ENCODE data around the gene TAMALIN.

Gene TAMALIN

DNA sequence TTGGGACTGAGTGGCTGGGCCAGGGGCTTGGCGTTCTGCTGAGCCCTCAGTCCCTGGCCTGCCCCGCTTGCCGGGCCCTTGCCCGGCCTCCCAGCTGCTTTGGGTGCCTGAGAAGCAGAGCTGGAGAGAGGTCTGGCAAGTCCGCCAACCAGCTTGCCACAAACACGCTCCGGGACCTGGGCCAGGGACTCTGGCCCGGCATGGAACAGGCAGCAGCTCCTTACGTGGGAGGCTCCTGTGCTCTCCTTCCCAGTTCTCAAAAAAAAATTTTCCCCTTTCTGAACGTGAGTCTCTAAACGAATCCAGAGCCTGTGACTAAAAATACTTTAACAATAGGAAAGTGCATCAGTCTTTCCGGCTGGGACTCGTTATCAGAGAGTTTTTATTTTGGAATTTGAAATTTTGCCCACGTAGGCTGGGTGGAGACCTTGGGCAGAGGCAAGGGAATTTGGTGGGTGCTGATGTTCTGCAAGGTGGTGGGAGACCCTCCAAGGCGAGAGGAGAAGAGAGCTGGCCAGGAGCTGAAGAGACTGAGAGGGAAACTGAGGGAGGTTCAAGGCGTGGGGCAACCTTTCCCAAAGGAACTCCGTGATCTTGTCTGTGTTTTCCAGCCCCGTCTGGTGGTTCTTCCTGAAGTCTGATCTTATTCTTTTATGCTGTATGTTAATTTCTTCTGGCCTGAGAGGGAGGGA lies 37.7 kb downstream of the TAMALIN start:
- Histone ChIP-seq H3K36me3 (peaks cover 0 to 10% (median 0%) of the 10 kb centered on the region in 3 donors), H3K27ac (peak overlapping the region; percentile 96), H3K4me3 (peak overlapping the region; percentile 44 to 53), H3K9me3 (no peaks in the 10 kb centered on the region), H3K27me3 (no peaks in the 10 kb centered on the region), H3K4me1 (peaks cover 0 to 68% (median 52%) of the 10 kb centered on the region in 4 donors)
- TF ChIP-seq CTCF (IDR thresholded peaks at IDR 0.05), result no peak
- peak; percentile 92 to 98 for DNase-seq
- intact Hi-C loops (cut with DNase I; ENCODE audit: low total_unique reads), result no loop called here

GRCh38 chr12:52045794-52046199 lies 39.1 kb downstream of the TAMALIN start:
- no peak for DNase-seq
- Histone ChIP-seq H3K4me1 (peaks cover 0 to 79% (median 65%) of the 10 kb centered on the region in 4 donors), H3K27ac (peak overlapping the region; percentile 96), H3K36me3 (peaks cover 0 to 10% (median 0%) of the 10 kb centered on the region in 3 donors), H3K9me3 (no peaks in the 10 kb centered on the region), H3K4me3 (peak overlapping the region in 1 of 2 donors; percentile 53), H3K27me3 (no peaks in the 10 kb centered on the region)
- no peak for TF ChIP-seq CTCF (IDR thresholded peaks at IDR 0.05)
- intact Hi-C loops (cut with DNase I; ENCODE audit: low total_unique reads), result no loop called here

DNA sequence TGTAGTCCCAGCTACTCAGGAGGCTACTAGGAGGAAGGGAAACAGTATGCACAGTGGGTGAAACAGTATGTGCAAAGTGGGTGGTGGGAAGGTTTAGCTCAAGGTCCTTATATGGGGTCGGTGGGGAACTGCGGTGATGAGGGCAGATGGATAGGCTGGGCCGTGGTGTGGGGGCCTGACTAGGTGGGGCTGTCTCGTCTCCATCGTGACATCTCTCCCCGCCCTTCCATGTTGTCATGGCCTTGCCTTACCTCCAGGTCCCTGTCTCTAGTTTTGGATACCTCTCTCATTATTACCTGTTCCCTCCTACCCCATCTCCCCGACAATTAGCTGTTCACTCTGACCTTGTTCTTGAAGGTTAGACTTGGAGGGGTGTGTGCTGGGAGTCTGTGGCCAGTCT lies 40.1 kb downstream of the TAMALIN start:
- Histone ChIP-seq H3K4me3 (no peak overlapping the region), H3K9me3 (no peaks in the 10 kb centered on the region), H3K27me3 (no peaks in the 10 kb centered on the region), H3K36me3 (peaks cover 0 to 10% (median 0%) of the 10 kb centered on the region in 3 donors), H3K27ac (peak overlapping the region in 1 of 2 donors; percentile 96), H3K4me1 (peaks cover 0 to 72% (median 58%) of the 10 kb centered on the region in 4 donors)
- intact Hi-C loops (cut with DNase I; ENCODE audit: low total_unique reads), result no loop called here
- TF ChIP-seq CTCF (IDR thresholded peaks at IDR 0.05), result no peak
- DNase-seq, result no peak

DNA sequence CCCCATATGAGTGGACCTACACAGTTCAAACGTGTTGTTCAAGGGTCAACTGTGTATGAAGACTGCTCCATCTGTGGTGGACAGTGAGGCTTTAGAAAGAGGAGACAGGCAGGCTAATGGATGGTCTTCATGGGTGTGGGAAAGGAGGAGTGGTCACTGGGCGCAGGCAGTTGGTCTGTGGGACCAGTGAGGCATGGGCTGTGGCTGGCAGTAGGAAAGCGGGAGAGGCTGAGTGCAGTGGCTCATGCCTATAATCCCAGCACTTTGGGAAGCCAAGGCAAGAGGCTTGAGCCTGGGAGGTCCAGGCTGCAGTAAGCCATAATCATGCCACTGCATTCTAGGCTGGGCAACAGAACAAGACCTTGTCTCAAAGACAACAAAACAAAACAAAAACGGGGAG lies 42.5 kb downstream of the TAMALIN start:
- H3K4me1 ChIP-seq, result peaks cover 0 to 61% (median 46%) of the 10 kb centered on the region in 4 donors
- peak overlapping the region; percentile 98 to 100 for H3K27ac ChIP-seq
- no peaks in the 10 kb centered on the region for H3K27me3 ChIP-seq
- no peak for TF ChIP-seq CTCF (IDR thresholded peaks at IDR 0.05)
- no peaks in the 10 kb centered on the region for H3K9me3 ChIP-seq
- H3K36me3 ChIP-seq, result peaks cover 3 to 27% (median 8%) of the 10 kb centered on the region in 3 donors
- no peak for DNase-seq
- intact Hi-C loops (cut with DNase I; ENCODE audit: low total_unique reads), result no loop called here
- no peak overlapping the region for H3K4me3 ChIP-seq

DNA sequence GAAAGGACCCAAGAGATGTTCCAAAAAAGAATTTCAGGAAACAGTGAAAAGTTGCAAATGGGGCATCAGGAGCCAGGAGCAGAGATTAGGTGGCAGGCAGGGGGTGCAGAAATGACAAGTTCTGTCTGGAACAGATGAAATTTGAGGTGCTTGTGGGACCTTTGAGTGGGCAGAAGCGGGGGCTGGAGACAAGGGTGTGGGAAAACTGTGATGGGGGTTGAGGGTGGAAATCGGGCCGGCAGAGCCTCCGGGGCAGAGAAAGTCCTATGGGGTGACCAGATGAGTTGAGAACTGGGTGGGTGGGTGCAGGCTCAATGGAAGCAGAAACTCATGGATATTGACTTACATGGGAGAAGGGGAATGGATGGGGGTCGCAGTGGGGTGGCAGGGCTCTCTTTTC lies 42.9 kb downstream of the TAMALIN start:
- intact Hi-C loops (cut with DNase I; ENCODE audit: low total_unique reads), result no loop called here
- Histone ChIP-seq H3K9me3 (no peaks in the 10 kb centered on the region), H3K36me3 (peaks cover 7 to 30% (median 12%) of the 10 kb centered on the region in 3 donors), H3K4me3 (peak overlapping the region in 1 of 2 donors; percentile 73), H3K27me3 (no peaks in the 10 kb centered on the region), H3K27ac (peak overlapping the region; percentile 98 to 100), H3K4me1 (peaks cover 0 to 58% (median 43%) of the 10 kb centered on the region in 4 donors)
- no peak for TF ChIP-seq CTCF (IDR thresholded peaks at IDR 0.05)
- no peak for DNase-seq
